Measurements from ENCODE around the gene SRSF6.
"Not testable (repeated sequence)": the region's sequence is repeated elsewhere in the genome, so short reads cannot be mapped to it uniquely, and the experiment has no call there.

The SRSF6 gene

DNA sequence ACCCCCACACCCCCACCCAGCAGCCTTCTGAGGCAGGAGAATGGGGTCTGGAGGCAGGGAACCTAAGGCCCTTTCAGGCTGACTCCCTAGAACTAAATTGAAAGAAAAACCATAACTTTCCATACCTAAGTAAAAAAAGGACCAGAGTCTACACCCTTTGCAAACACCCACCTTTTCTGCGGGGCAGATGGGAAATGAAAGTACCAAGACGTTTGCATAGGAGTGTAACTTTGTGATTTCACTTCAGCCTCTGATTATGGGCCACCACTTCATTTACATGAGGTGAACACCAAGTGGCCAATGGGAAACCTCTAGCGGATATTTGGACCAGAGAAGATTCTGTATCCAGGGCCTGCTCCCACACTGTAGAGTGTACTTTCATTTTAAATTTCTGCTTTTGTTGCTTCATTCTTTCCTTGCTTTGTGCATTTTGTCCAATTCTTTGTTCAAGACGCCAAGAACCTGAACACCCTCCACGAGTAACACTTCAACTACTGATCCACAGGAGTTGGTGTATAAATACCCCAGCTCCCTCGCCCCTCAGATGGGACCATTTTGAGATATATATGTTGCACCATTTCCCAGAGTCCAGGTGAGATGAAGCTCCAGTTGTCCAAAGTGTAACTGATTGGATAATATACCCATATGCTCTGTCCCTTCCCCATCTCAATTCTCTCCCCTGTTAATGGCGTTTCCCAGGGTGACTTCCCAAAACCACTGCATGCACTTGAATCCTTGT is 18.9 kb upstream of the SRSF6 start:
- H3K36me3 Mint-ChIP-seq, result no peaks in the 10 kb centered on the region
- peaks cover 16% of the 10 kb centered on the region for H3K4me1 Mint-ChIP-seq
- H3K27ac Mint-ChIP-seq, result no peak overlapping the region
- H3K4me3 Mint-ChIP-seq, result no peak overlapping the region
- H3K9me3 Mint-ChIP-seq, result no peaks in the 10 kb centered on the region
- peaks cover 37% of the 10 kb centered on the region for H3K27me3 Mint-ChIP-seq
- ATAC-seq, result peak; percentile 87

DNA sequence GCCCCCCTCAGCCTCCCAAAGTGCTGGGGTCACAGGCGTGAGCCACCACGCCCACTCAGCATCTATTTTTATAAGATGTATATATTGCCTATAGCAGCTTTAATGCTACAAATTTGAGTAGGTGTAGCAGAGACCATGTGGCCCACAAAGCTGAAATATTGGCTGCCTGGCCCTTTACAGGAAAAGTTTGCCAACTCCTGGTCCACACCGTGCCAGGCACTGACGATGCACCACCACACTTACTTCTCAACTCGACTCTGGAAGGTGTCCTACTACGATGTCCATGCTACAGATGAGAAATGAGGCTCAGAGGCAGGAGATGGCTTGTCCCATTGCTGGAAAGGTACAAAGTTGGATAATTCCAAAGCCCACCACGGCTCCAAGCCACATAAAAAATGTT is 17.2 kb upstream of the SRSF6 start:
- peaks cover 40% of the 10 kb centered on the region for H3K27me3 Mint-ChIP-seq
- peaks cover 16% of the 10 kb centered on the region for H3K4me1 Mint-ChIP-seq
- no peaks in the 10 kb centered on the region for H3K9me3 Mint-ChIP-seq
- no peak overlapping the region for H3K4me3 Mint-ChIP-seq
- H3K36me3 Mint-ChIP-seq, result no peaks in the 10 kb centered on the region
- no peak for ATAC-seq
- H3K27ac Mint-ChIP-seq, result no peak overlapping the region

DNA sequence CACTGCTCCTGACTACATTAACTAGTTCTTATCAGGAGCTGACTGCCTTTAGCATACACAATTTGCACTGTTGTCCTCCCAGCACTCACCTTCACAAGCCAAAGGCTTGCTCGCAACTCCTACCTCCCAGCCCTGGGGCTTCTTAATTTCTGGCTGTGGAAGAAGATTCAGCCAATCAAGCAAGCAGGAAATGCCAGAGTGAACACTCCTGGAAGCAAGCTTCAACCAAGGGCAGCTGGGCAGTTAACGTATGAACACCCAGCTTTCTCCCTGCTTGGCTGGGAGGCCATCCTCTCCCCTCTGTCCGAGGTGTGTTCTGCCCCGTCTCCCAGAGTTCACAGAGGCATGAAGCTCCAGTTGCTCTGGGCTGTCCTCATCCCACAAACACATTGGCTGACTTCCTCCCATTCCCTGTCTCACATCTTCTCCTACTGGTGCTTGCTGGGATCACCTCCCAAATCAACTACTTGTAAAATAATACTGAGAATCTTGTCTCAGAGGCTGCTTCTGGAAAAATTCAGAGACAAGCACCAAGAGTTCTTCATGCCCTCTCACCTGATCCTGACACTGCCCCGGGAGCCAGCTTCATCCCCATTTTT is 15.3 kb upstream of the SRSF6 start:
- H3K27ac Mint-ChIP-seq, result no peak overlapping the region
- no peaks in the 10 kb centered on the region for H3K9me3 Mint-ChIP-seq
- no peak overlapping the region for H3K4me3 Mint-ChIP-seq
- no peak for ATAC-seq
- H3K36me3 Mint-ChIP-seq, result no peaks in the 10 kb centered on the region
- H3K4me1 Mint-ChIP-seq, result peaks cover 10% of the 10 kb centered on the region
- peaks cover 49% of the 10 kb centered on the region for H3K27me3 Mint-ChIP-seq

DNA sequence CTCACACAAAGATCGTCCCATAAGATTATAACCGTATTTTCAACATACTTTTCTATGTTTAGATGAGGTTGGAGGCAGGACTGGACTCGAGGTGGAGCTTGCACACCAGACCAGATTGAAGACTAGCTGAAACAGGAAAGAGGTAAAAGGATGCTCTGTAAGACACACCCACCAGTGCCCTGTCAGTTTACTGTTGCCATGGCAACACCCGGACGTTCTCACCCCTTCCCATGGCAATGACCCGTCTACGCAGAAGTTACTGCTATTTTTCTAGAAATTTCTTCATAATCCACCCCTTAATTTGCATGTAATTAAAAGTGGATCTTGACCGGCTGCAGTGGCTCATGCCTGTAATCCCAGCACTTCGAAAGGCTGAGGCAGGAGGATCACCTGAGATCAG is 13.6 kb upstream of the SRSF6 start:
- Mint-ChIP-seq H3K9me3 (no peaks in the 10 kb centered on the region), H3K27ac (no peak overlapping the region), H3K27me3 (peaks cover 62% of the 10 kb centered on the region), H3K36me3 (no peaks in the 10 kb centered on the region), H3K4me3 (no peak overlapping the region), H3K4me1 (peaks cover 13% of the 10 kb centered on the region)
- no peak for ATAC-seq

DNA sequence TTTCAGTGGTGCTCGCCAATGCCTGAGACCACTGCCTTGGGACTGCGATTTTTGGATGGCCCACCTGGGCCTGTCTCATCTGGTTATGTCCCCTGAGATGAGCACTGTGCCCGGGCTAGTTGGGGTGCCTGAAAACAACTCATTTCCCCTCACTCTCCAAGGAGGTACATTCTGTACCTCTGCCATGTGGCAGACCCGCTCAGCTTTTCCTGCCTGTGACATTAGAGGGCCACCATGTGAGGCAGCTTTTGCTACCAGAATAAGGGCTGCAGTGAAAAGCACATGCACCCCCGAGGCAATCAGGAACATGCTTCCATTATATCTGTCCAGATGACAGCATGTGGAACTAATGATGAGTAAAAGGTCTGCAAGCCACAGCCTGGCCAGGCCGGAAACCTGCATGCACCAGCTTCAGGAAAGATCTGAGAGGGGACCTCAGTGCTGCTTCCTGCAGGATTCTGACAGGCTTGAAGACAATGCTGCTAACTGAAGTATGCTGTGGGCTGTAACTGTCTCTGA is 11.3 kb upstream of the SRSF6 start:
- Mint-ChIP-seq H3K4me3 (no peak overlapping the region), H3K36me3 (no peaks in the 10 kb centered on the region), H3K4me1 (peaks cover 7% of the 10 kb centered on the region), H3K27me3 (peaks cover 60% of the 10 kb centered on the region), H3K9me3 (no peaks in the 10 kb centered on the region), H3K27ac (no peak overlapping the region)
- no peak for ATAC-seq

DNA sequence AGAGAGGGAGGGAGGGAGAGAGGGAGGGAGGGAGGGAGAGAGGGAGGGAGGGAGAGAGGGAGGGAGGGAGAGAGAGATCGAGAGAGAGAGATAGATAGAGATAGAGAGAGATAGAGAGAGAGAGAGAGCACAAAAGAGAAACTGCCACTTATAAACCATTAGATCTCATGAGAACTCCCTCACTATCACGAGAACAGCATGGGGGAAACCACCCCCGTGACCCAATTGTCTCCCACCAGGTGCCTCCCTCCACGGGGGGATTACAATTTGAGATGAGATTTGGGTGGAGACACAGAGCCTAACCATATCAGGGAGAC is 9.3 kb upstream of the SRSF6 start:
- H3K27ac Mint-ChIP-seq, H3K36me3 Mint-ChIP-seq, H3K9me3 Mint-ChIP-seq, H3K4me3 Mint-ChIP-seq, ATAC-seq, H3K4me1 Mint-ChIP-seq: not testable (repeated sequence)
- peaks cover 44% of the 10 kb centered on the region for H3K27me3 Mint-ChIP-seq

DNA sequence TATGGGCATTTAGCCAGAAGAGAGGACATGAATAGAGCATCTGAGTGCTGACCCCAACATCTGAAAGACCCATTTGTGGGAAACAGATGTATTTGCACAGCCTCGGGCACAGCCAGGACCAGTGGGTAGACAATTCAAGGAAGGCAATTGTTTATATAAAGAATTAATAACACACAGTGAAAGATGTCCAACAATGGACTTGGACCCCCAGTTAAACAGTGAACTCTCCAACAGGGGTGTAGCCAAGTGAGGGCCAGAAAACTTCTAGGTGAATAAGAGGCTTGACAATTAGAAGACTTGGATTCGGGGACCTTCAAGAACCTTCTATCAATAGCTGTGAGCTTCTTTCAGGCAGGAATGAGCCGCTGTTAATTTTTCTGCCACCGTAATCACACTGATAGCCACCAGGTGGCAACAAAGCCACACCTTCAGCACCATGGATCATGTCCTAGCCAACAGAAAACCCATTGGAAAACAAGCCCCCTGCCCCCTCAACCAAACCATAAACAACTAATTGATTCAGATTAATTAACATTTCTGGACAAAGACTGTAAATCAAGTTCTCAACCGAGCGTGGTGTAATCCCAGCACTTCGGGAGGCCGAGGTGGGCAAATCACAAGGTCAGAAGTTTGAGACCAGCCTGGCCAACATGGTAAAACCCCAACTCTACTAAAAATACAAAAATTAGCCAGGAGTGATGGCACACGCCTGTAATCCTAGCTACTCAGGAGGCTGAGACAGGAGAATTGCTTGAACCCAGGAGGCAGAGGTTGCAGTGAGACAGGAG is 8.8 kb upstream of the SRSF6 start:
- H3K4me3 Mint-ChIP-seq, result no peak overlapping the region
- no peaks in the 10 kb centered on the region for H3K9me3 Mint-ChIP-seq
- no peak for ATAC-seq
- H3K27ac Mint-ChIP-seq, result no peak overlapping the region
- H3K27me3 Mint-ChIP-seq, result peaks cover 40% of the 10 kb centered on the region
- peaks cover 7% of the 10 kb centered on the region for H3K4me1 Mint-ChIP-seq
- H3K36me3 Mint-ChIP-seq, result no peaks in the 10 kb centered on the region

DNA sequence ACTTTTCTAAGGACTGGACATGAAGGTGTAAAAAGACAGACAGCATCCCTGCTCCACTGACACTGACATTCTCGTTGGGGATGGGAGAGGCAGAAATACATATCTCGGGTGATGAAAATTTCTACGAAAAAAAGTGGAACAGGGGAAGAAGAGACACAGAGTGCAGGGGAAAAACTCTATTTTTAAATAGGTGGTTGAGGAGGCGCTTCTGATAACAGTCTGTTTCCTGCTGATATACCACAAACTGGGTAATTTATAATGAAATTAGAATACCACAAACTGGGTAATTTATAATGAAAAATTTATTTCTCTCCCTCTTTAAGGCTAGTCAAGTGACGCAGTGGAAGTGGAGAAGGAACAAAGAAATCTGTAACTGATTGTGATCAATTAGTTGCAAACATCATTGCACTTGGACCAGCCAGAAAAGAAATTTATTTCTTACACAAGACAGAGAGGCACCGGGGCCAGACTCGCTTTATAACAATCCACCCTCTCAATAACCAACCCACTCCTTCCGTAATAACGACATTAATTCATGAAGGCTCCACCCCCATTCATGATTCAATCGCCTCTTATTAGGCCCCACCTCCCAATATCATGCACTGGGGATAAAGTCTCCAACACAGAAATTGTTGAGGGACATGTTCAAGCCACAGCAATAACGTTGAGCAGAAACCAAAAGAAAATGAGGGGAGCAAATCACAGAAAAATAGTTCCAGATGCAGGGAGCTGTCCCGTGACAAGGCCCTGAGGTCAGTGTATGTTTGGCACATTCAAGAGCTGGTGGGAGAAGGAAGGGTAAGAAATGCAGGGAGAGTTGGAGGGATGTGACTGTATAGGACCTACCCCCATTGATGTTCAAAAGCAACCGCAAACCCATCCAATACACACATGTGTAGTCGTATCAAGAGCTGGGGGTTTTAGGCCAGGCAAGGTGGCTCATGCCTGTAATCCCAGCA is 6.6 kb upstream of the SRSF6 start:
- no peak for ATAC-seq
- no peaks in the 10 kb centered on the region for H3K36me3 Mint-ChIP-seq
- no peak overlapping the region for H3K27ac Mint-ChIP-seq
- no peaks in the 10 kb centered on the region for H3K9me3 Mint-ChIP-seq
- peaks cover 30% of the 10 kb centered on the region for H3K27me3 Mint-ChIP-seq
- H3K4me1 Mint-ChIP-seq, result peaks cover 7% of the 10 kb centered on the region
- H3K4me3 Mint-ChIP-seq, result no peak overlapping the region

DNA sequence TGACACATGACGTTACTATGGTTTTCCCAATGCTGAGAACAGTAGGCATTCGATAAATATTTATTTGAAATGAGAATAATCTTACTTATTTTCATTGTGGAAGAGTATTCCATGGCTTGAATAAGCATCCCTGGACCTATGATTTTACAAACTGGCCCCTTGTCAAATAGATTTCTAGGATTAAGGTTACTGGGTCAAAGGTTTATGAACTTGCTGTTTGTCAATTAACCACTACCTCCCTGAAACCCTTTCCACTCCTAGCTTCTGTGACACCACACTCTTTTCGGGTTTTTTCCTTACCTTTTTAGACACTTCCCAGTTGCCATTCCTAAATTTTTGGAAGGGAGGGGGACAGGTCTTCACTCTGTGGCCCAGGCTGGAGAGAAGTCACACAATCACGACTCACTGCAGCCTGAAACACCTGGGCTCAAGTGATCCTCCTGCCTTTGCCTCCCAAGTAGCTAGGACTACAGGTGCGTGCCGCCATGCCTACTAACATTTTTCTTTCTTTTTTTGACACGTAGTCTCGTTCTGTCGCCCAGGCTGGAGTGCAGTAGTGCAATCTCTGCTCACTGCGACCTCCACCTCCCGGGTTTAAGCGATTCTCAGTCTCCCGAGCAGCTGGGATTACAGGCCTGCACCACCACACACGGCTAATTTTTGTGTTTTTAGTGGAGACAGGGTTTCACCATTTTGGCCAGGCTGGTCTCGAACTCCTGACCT is 5.1 kb upstream of the SRSF6 start:
- H3K4me1 Mint-ChIP-seq, result peaks cover 14% of the 10 kb centered on the region
- H3K27ac Mint-ChIP-seq, result no peak overlapping the region
- no peak overlapping the region for H3K4me3 Mint-ChIP-seq
- no peaks in the 10 kb centered on the region for H3K36me3 Mint-ChIP-seq
- peaks cover 24% of the 10 kb centered on the region for H3K27me3 Mint-ChIP-seq
- ATAC-seq, result no peak
- H3K9me3 Mint-ChIP-seq, result no peaks in the 10 kb centered on the region

DNA sequence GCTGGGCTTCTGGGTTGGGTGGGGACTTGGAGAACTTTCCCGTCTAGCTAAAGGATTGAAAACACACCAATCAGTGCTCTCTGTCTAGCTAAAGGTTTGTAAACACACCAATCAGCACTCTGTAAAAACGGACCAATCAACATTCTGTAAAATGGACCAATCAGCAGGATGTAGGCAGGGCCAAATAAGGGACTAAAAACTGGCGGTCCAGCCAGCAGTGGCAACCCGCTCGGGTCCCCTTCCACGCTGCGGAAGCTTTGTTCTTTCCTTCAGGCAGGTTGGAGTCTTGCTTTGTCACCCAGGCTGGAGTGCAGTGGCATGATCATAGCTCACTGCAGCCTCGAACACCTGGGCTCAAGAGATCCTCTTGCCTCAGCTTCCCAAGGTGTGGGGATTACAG is 1.4 kb upstream of the SRSF6 start:
- ATAC-seq, H3K4me1 Mint-ChIP-seq, H3K27me3 Mint-ChIP-seq, H3K9me3 Mint-ChIP-seq: not testable (repeated sequence)
- peak overlapping the region; percentile 100 for H3K27ac Mint-ChIP-seq
- peak overlapping the region; percentile 87 for H3K4me3 Mint-ChIP-seq
- peaks cover 27% of the 10 kb centered on the region for H3K36me3 Mint-ChIP-seq

DNA sequence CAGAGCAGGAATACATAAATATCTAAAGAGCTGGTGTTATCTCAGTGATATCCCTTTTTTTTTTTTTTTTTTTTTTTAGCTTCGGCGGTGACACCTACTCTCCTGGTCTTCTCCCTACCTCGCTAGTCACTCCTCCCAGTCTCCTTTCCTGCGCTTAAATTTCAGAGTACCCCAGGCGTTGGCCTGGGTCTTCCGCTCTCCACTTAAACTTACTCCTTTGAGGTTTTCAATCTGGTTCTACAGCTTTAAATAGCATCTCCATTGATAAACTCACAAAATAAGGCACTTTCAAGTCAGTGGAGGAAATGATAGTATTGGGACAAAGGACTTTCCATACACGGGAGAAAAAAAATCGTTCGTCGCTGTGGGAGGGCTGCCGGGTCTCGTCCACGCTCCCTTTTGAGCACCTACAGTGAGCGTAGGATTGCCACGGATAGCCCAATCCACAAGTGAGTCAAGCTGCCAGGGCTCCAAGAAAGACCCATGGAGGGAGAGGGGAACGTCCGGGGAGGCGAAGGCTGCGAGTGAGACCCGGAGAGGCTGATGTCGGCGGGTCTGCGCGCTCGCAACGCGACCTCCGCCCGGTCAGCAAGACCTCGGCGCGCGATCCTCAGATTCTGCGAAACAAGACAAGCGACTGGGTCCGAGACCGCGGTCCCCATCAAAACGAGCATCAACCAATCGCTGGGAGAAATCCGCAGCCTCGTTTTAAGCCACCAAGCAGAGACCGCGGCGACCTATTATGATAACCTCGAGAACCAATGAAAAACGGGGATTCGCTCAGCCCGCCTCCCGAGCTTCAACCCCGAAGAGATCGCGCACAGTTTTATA is 672 bp upstream of the SRSF6 start:
- Mint-ChIP-seq H3K27ac (peak overlapping the region; percentile 100), H3K27me3 (peaks cover 8% of the 10 kb centered on the region), H3K9me3 (no peaks in the 10 kb centered on the region), H3K36me3 (peaks cover 27% of the 10 kb centered on the region), H3K4me3 (peak overlapping the region; percentile 87), H3K4me1 (peaks cover 7% of the 10 kb centered on the region)
- ATAC-seq, result peak; percentile 92

DNA sequence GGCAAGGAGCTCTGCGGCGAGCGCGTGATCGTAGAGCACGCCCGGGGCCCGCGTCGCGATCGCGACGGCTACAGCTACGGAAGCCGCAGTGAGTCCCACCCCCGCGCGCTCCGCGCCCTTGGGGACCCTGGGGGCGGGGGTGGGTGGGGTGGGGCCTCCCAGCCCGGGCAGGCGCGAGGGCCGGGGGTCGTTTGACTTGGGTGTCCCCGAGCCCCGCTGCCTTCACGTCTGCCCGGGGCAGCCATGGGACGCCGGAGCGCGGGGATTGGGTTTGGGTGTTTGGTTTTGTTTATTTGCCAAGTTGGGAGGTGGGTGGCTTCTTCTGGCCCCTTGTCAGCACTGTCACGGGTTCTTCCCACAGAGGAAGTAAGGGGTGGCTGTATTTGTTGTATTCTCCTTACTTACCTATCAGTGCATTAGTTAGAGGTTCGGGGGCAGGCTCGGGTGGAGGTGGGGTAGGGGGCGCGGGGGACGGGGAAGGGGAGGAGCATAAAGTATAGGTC is 777 bp downstream of the SRSF6 start:
- Mint-ChIP-seq H3K4me3 (peak overlapping the region; percentile 87), H3K27ac (peak overlapping the region; percentile 100), H3K36me3 (peaks cover 32% of the 10 kb centered on the region), H3K27me3 (peaks cover 8% of the 10 kb centered on the region), H3K4me1 (peaks cover 12% of the 10 kb centered on the region), H3K9me3 (no peaks in the 10 kb centered on the region)
- peak; percentile 0 for ATAC-seq

DNA sequence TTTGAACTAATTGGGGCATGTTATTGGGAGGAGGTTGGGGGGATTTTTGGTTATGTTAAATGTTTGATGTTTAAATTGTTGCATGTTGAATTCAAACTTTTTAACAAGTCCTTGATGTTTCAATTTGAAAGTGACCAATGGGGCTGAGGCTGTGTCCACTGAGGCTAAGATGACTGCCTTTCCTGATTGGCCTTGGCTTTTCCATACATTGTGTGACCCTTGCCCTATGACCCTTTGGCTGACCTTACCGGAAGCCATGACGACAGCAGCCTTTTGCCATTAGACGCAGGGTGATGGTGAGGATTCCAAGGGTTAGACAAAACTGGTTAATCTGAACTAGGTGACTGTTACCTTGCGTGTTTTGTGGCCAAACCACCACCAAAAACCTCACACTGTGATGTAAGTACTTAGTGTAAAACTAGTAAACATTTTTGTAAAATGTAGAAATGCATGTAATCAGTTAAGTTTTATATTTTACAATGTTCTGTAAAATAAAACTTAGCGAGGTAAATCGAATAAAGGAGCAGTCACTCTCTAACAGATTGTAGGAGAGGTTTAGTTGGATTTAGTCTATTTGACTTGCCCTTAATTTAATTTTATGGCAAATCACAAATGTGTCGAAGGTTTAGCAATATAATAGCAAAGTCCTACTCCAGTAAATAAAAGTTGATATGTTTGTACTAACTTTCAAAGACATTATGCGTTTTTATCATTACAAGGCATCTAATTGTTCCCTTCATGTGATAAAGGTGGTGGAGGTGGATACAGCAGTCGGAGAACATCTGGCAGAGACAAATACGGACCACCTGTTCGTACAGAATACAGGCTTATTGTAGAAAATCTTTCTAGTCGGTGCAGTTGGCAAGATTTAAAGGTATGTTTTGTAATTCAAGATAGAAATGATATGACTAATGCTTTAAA is 1.6 kb downstream of the SRSF6 start:
- Mint-ChIP-seq H3K27me3 (peaks cover 3% of the 10 kb centered on the region), H3K4me1 (peaks cover 13% of the 10 kb centered on the region), H3K36me3 (peaks cover 40% of the 10 kb centered on the region), H3K9me3 (no peaks in the 10 kb centered on the region), H3K4me3 (peak overlapping the region; percentile 87), H3K27ac (peak overlapping the region; percentile 100)
- ATAC-seq, result no peak
